Activated T-cell treated with anti-CD3 and anti-CD28 coated beads for 1 hour (primary cell): ENCODE measurements around the gene SPRED3.
"Not testable (repeated sequence)": the region's sequence is repeated elsewhere in the genome, so short reads cannot be mapped to it uniquely, and the experiment has no call there.

Source experiments
- DNase-seq: peaks from one replicate; pipeline ENCODE4 v3.0.0-alpha.2; 2020; ENCODE audit warnings: low read depth

The SPRED3 gene

DNA sequence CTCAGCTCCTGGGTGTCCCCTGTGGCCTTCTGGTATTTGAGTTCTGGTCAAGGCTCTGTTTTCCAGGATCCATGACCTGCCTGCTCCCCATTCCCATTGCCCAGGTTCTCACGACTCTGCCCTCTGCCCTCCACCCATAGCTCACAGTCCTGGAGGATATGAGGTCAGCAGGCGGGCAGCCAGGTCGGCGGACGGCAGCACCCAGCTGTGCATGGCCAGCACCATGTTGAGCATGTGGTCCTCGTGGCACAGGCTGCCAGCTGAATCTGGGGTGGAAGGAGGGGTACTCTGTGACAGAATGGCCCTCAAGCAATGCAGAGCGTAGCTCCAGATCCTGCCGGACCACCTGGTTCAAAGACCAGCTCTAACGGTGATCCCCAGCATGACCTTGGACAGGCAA, 32.4 kb downstream of the SPRED3 start:
- no peak for DNase-seq

DNA sequence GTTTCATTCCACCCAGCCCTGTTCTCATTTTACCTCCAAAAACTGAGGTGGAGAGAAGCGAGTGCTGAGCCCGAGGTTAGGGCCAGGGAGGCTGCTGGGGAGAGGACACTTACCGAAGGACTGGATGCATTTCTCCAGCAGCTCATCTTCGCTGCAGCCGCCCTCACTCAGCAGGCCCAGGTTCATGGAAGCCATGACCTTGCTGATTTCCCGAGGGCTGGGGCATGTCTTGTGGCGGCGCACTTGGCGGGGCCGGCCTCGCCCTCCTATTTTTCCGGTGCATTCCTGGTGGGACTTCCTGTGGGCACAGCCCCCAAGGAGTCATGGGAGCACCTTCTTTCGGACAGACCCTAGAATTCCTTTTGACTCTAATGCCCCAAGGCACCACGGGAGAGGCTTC, 33.4 kb downstream of the SPRED3 start:
- no peak for DNase-seq

- DNase-seq: no peak
Observed at GRCh38 chr19:38422438-38422837, 33.9 kb downstream of the SPRED3 start.

DNA sequence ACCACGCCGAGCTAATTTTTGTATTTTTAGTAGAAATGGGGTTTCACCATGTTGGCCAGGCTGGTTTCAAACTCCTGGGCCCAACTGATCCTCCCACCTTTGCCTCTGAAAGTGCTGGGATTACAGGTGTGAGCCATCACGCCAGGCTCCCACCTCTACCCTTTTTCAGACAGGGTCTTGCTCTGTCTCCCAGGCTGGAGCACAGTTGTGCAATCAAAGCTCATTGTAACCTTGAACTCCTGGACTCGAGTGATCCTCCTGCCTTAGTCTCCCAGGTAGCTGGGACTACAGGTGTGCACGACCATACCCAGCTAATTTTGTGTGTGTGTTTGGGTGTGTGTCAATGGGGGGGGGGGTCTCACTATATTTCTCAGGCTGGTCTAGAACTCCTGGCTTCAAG, 35.8 kb downstream of the SPRED3 start:
- DNase-seq: no peak

DNA sequence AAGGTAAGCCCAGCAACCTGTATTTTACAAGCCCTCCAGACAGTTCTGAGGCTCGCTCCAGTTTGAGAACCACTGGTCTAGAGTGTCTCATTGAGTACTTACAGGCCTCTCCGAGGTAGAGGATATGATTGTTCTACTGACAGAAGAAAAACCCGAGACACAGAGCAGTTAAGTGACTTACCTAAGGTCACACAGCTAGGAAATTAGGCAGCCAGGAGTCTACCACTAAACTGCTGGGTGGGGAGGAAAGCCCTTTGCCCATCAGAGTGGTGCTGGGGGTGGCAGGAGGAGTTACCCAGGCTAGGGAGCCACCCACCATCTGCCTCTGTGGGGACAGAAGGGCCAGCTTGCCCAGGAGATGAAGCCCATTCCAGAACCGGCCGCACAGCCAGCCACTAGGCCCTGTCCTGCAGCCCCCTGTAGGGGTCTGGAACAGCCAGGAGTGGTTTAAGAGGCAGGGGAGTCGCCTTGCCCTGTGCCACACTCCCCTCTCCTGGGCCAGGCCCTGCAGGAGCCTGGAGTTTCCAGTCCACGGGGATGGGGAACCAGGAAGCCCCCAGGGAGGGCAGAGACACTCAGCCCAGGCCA, 36.8 kb downstream of the SPRED3 start:
- no peak for DNase-seq

DNA sequence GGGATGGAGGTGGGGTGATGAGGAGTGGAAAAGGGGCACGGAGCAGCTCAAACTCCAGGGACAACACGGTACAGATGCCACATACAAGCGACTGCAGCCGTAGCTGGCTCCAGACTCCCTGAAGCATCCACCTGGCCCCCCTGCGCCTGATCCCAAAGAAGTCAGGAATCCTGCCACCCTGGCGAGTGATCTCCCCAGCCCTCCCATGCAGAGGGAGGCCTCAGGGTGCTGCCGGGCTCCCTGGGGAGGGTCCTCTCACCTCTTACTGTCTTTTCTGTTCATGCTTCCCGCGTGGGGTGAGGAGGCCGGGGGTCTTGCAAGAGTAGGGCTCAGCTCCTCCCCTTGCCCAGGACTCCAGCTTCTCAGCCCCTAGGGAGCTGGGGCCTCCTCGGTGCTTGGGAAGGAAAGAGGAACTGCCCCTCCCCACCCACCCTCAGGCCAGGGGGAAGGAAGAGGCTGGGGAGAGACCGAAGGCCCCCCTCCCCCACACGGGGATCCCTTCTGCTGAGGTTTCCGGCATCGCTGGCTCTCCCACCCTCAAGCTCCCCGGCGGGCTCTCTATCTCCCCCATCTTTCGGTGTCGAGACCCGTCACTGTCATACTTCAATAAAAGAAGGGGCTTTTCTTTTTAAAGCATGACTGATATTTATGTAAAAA, 37.4 kb downstream of the SPRED3 start, which contains the start of gene RASGRP4:
Gene RASGRP4 (minus strand): TSS at position 410 of the 657 bp plus-strand sequence. CDS start 128 bp downstream, at position 282.
- no peak for DNase-seq

DNA sequence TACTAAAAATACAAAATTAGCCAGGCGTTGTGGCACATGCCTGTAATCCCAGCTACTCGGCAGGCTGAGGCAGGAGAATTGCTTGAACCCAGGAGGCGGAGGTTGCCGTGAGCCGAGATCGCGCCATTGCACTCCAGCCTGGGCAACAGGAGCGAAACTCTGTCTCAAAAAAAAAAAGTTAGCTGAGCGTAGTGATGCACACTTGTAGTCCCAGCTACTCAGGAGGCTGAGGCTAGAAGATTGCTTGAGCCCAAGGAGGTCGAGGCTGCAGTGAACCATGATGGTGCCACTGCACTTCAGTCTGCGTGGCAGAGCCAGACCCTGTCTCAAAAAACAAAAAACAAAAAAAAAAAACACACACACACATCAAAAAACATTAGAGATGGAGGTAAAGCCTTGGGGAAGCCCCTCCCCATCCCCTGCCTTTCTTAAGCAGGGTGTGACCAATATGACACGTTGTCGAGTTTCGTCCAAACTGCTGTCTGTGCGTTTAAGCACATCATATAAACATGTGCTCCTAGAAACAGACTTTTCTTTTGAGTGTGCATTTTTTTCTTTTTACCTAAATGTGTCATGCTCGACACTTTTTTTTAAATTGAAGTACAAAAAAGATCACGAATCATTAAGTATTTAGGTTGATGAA, 38.7 kb downstream of the SPRED3 start:
- DNase-seq: not testable (repeated sequence)

- DNase-seq: no peak
Observed at GRCh38 chr19:38429055-38429810, 40.7 kb downstream of the SPRED3 start.

- no peak for DNase-seq
Observed at GRCh38 chr19:38429811-38430156, 41.3 kb downstream of the SPRED3 start.

DNA sequence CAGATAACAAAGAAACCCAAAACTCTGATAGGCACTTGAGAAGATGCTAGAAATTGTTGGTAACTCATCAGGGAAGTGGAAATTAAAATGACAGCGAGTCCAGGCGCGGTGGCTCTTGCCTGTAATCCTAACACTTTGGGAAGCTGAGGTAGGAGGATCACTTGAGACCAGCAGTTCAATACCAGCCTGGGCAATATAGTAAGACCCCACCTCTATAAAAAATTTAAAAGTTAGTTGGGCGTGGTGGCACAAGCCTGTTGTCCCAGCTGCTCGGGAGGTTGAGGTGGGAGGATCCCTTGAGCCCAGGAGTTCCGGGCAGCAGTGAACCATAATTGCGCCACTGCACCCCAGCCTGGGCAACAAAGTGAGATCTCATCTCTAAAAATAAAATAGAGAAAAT, 42.4 kb downstream of the SPRED3 start:
- no peak for DNase-seq

GRCh38 chr19:38433268-38433733, 44.8 kb downstream of the SPRED3 start, which contains the start of gene RYR1:
Gene RYR1 (plus strand): TSS chr19:38433691. CDS start chr19:38433830, 139 bp downstream.
- DNase-seq: peak; percentile 20

- no peak for DNase-seq
Observed at GRCh38 chr19:38434549-38435051, 46.1 kb downstream of the SPRED3 start.

- DNase-seq: no peak
Observed at GRCh38 chr19:38437295-38437694, 48.8 kb downstream of the SPRED3 start.

GRCh38 chr19:38437917-38438316, 49.4 kb downstream of the SPRED3 start:
- no peak for DNase-seq

GRCh38 chr19:38440592-38440991, 52.1 kb downstream of the SPRED3 start:
- no peak for DNase-seq

DNA sequence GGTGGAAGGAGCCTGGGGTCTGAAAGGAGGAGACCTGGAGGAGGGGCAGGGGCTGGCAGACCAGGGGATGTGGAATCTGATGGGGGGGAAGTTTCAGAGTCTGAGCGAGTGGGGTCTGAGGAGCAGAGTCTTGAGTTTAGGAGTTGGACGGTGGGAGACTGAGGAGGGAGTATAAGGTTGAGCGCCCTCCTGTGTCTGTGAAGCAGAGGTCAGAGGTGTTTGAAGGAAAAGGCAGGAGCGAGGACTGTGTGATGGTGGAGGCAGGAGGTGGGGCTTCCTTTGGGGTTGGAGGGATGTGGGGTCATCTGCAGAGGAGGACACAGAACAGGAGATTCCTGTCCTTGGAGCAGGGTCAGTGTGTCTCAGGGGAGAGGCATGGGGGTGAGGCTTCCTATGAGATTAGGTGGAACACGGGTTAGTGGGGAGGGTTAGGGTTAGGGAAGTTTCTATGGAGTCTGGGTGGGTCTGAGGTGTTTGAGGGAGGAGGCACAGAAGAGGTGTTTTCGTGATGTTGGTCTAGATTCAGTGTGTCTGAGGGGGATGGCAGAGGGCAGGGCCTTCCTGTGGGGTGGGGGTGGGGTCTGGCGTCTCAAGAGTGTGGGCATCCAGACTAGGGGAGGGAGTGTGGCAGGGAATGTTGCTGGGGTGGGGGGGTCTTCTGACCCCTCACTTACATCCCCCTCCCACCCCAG, 53.3 kb downstream of the SPRED3 start:
- DNase-seq: no peak

DNA sequence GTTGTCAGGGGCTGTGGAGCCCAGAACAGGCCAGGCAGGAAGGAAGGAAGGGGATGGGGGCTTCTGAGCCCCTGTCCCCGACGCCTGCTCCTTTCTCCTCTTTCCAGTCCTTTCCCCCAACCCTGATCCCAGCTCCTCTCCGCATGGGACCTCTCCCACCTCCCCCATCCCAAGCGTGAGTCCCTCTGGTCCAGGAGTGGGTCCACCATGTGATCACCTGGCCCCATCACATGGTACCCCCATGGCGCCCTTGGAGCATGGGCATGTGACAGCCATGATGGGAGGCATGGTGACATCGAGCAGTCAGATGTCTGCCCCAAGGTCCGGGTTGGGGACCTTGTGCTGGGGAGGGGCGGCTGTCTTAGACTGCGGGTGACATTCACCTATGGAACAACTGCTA, 54.2 kb downstream of the SPRED3 start:
- no peak for DNase-seq

DNA sequence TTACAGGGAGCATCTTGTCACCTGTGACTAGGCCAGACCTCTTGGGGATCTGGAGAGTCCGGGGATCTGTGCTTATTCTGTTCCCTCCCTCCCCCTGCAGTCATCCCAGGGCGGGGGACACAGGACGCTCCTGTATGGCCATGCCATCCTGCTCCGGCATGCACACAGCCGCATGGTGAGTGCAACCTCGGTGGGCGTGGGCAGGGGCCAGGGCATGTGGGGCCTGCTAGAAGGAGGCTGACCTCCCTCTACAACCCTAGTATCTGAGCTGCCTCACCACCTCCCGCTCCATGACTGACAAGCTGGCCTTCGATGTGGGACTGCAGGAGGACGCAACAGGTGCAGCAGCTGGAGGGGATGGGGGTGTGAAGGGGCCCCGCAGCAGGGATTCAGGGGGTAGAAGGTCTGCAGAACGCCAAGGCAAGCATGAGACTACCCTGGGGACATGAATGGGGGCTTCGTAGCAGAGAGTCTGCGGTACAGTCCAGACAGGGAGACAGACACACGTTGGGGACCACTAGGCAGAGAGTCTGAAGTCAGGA, 55.0 kb downstream of the SPRED3 start:
- DNase-seq: no peak

DNA sequence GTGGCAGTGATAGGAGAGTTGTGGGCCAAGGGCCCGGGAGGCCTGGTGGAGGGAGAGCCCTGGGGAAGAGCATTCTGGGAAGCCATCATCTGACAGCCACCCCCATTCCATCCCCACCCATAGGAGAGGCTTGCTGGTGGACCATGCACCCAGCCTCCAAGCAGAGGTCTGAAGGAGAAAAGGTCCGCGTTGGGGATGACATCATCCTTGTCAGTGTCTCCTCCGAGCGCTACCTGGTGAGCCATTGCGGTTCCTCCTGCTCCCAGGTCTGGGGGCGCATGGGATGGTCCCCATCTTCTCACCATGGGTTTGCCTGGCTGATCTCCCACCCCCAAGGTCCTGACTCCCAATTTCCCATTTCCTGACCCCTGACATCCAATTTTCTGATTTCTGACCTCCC, 55.5 kb downstream of the SPRED3 start:
- no peak for DNase-seq

DNA sequence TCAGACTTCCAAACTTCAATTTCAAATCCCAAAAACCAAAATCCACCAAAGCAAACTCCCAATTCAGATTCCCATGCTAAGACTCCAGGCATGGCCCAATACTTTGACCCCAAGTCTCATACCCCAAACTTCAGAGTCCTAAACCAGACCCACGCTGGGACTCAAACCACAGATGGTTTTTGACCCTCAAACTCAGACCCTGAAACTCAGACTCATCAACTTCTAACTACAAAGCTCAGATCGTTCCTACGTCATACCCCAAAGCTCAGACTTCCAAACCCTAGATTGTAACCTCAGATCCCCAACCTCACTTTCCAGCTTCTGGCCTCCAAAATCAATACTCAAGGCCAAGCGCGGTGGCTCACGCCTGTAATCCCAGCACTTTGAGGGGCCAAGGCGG, 56.9 kb downstream of the SPRED3 start:
- DNase-seq: no peak

DNA sequence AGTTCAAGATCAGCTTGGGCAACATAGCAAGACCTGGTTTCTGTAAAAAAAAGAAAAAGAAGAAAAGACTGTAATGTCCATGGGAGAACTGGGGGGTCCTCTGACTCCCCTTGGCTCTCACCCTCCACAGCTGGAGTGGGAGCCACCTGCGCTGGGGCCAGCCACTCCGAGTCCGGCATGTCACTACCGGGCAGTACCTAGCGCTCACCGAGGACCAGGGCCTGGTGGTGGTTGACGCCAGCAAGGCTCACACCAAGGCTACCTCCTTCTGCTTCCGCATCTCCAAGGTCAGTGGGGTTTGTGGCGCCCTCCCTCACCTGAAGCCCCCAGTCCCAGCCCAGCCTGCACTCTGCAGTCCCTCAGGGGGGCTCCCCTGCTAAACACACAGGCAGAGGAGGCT, 59.7 kb downstream of the SPRED3 start:
- no peak for DNase-seq
